GM18951 (cell line): ENCODE results near the gene TIAM2.

Source experiments
- POLR2A ChIP-seq: IDR thresholded peaks from 4 replicates; pipeline ENCODE4 v1.6.1; 2011; ENCODE audit warnings: mild to moderate bottlenecking; ENCODE audit not compliant: insufficient read length, insufficient read depth; ENCODE audit errors: extremely low read depth
- in situ Hi-C: fragments of 300-500 bp; cut with MboI; formaldehyde crosslinking; loops from one replicate; pipeline ENCODE4 v1.12.0; 2022; ENCODE audit warnings: low sequenced_read_pairs, mixed read lengths, inconsistent platforms; ENCODE audit not compliant: unreplicated experiment

TIAM2 gene

GRCh38 chr6:155154158-155154830 is 159.2 kb downstream of the TIAM2 start:
- TF ChIP-seq POLR2A: no peak
- in situ Hi-C loops: no loop called here

GRCh38 chr6:155155787-155156447 is 160.8 kb downstream of the TIAM2 start:
- no peak for TF ChIP-seq POLR2A
- in situ Hi-C loops: no loop called here

- TF ChIP-seq POLR2A: no peak
- in situ Hi-C loops: no loop called here
Observed at GRCh38 chr6:155157101-155157500, 162.0 kb downstream of the TIAM2 start.

- in situ Hi-C loops: no loop called here
- TF ChIP-seq POLR2A: no peak
Observed at GRCh38 chr6:155158030-155158843, 163.1 kb downstream of the TIAM2 start.

- in situ Hi-C loops: no loop called here
Observed at GRCh38 chr6:155162682-155163081, 167.6 kb downstream of the TIAM2 start.

GRCh38 chr6:155163601-155164000 is 168.5 kb downstream of the TIAM2 start:
- TF ChIP-seq POLR2A: no peak
- in situ Hi-C loops: no loop called here

More at GRCh38 chr6:155162682-155163081, 167.6 kb downstream of the TIAM2 start:
- no peak for TF ChIP-seq POLR2A

- TF ChIP-seq POLR2A: no peak
Observed at GRCh38 chr6:155165029-155165710, 170.1 kb downstream of the TIAM2 start.

GRCh38 chr6:155170519-155170918 is 175.4 kb downstream of the TIAM2 start:
- in situ Hi-C loops: loop anchor here (10.0 kb wide), 1 partner anchor 496 kb away; no protein-coding TSS in a partner anchor
- no peak for TF ChIP-seq POLR2A

More at GRCh38 chr6:155165029-155165710, 170.1 kb downstream of the TIAM2 start:
- in situ Hi-C loops: no loop called here

GRCh38 chr6:155171109-155171746 is 176.1 kb downstream of the TIAM2 start:
- in situ Hi-C loops: loop anchor here (10.0 kb wide), 1 partner anchor 496 kb away; no protein-coding TSS in a partner anchor
- no peak for TF ChIP-seq POLR2A

GRCh38 chr6:155171747-155172449 is 176.8 kb downstream of the TIAM2 start:
- in situ Hi-C loops: loop anchor here (10.0 kb wide), 1 partner anchor 497 kb away; no protein-coding TSS in a partner anchor
- TF ChIP-seq POLR2A: no peak

- in situ Hi-C loops: loop anchor here (10.0 kb wide), 1 partner anchor 499 kb away; no protein-coding TSS in a partner anchor
- no peak for TF ChIP-seq POLR2A
Observed at GRCh38 chr6:155173488-155173887, 178.4 kb downstream of the TIAM2 start.
